Tibial artery (tissue), 4 donors: ENCODE results near the gene GLE1.

ENCODE experiments used
- DNase-seq, 2 donors: peaks; one replicate each; pipeline ENCODE4 v3.0.0-alpha.2; 2019
- H3K27ac ChIP-seq, 2 donors: fragments of 200-600 bp; sonication (generic) in 1 of 2; 1 replicate in 1 of 2; 2 replicates in 1 of 2; pipeline ENCODE4 v1.5.1; 2018 to 2019; ENCODE audit warnings: mild to moderate bottlenecking in 1 of 2
- H3K27me3 ChIP-seq, 2 donors: fragments of 200-600 bp; sonication (generic) in 1 of 2; one replicate each; pipeline versions ENCODE4 v1.5.1 to v1.6.0; 2016 to 2019
- H3K36me3 ChIP-seq, 3 donors: fragments of 200-600 bp; sonication (generic) in 2 of 3; one replicate each; pipeline ENCODE4 v1.5.1; 2016 to 2019; ENCODE audit warnings: mild to moderate bottlenecking in 2 of 3
- H3K4me1 ChIP-seq, 4 donors: fragments of 200-600 bp; sonication (generic) in 2 of 4; 1 replicate in 3 of 4; 2 replicates in 1 of 4; pipeline ENCODE4 v1.5.1; 2016 to 2019
- H3K4me3 ChIP-seq, 2 donors: fragments of 200-600 bp; sonication (generic) in 1 of 2; 1 replicate in 1 of 2; 2 replicates in 1 of 2; pipeline ENCODE4 v1.5.1; 2018 to 2019; ENCODE audit warnings: mild to moderate bottlenecking in 2 of 2
- H3K9me3 ChIP-seq, 3 donors: fragments of 200-600 bp; sonication (generic) in 1 of 3; one replicate each; pipeline ENCODE4 v1.5.1; 2016 to 2019
- intact Hi-C: fragments of 100-400 bp; cut with DNase I; formaldehyde crosslinking; loops from one replicate; pipeline ENCODE4 v1.15.0; 2023; ENCODE audit warnings: low total_unique reads
- TF ChIP-seq, protein P1 (sequence below), 2 experiments: fragments of 200-600 bp in 1 of 2; fragments of 450-650 bp in 1 of 2; IDR thresholded peaks; one replicate each; pipeline ENCODE4 v1.5.1; 2017 to 2019; ENCODE audit warnings: antibody characterized with exemption in 2 of 2, mild to moderate bottlenecking in 1 of 2, moderate library complexity in 1 of 2

The GLE1 gene

GRCh38 chr9:128485414-128485855, 19.1 kb upstream of the GLE1 start:
- peaks cover 30 to 99% (median 76%) of the 10 kb centered on the region in 3 donors for H3K36me3 ChIP-seq
- intact Hi-C loops, result no loop called here
- no peak for DNase-seq

DNA sequence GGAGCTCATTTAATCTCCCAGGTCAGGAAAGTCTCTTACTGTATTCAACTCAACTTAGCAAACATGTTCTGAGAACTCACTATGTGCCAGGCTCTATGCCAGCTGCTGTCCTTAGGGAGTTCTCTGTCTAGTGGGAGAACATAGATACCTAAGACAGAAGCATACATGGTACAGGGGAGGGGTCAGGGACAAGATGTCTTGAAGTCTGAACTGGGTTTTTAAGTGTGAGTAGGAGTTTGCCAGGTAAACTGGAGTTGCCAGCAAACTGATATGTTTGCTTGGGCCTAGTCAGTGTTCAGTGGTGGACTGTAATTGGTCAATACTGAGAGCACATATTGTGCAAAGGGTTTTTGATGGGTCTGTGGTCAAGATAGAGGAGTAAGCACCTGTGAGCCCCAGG, 18.3 kb upstream of the GLE1 start:
- Histone ChIP-seq H3K9me3 (no peaks in the 10 kb centered on the region), H3K4me3 (no peak overlapping the region), H3K36me3 (peaks cover 30 to 97% (median 79%) of the 10 kb centered on the region in 3 donors), H3K4me1 (no peaks in the 10 kb centered on the region), H3K27ac (no peak overlapping the region), H3K27me3 (no peaks in the 10 kb centered on the region)
- TF ChIP-seq, protein P1, sequence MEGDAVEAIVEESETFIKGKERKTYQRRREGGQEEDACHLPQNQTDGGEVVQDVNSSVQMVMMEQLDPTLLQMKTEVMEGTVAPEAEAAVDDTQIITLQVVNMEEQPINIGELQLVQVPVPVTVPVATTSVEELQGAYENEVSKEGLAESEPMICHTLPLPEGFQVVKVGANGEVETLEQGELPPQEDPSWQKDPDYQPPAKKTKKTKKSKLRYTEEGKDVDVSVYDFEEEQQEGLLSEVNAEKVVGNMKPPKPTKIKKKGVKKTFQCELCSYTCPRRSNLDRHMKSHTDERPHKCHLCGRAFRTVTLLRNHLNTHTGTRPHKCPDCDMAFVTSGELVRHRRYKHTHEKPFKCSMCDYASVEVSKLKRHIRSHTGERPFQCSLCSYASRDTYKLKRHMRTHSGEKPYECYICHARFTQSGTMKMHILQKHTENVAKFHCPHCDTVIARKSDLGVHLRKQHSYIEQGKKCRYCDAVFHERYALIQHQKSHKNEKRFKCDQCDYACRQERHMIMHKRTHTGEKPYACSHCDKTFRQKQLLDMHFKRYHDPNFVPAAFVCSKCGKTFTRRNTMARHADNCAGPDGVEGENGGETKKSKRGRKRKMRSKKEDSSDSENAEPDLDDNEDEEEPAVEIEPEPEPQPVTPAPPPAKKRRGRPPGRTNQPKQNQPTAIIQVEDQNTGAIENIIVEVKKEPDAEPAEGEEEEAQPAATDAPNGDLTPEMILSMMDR (IDR thresholded peaks at IDR 0.05), result no peak
- intact Hi-C loops, result no loop called here
- DNase-seq, result no peak

More at GRCh38 chr9:128485414-128485855, 19.1 kb upstream of the GLE1 start:
- H3K27ac ChIP-seq, result no peak overlapping the region
- TF ChIP-seq, protein P1 (IDR thresholded peaks at IDR 0.05), result no peak
- no peaks in the 10 kb centered on the region for H3K9me3 ChIP-seq
- no peaks in the 10 kb centered on the region for H3K27me3 ChIP-seq
- no peak overlapping the region for H3K4me3 ChIP-seq
- no peaks in the 10 kb centered on the region for H3K4me1 ChIP-seq

GRCh38 chr9:128493424-128493823, 11.1 kb upstream of the GLE1 start:
- DNase-seq, result no peak
- intact Hi-C loops, result no loop called here
- Histone ChIP-seq H3K4me3 (no peak overlapping the region), H3K27ac (no peak overlapping the region), H3K36me3 (peaks cover 33 to 93% (median 67%) of the 10 kb centered on the region in 3 donors), H3K9me3 (no peaks in the 10 kb centered on the region), H3K27me3 (no peaks in the 10 kb centered on the region), H3K4me1 (no peaks in the 10 kb centered on the region)
- TF ChIP-seq, protein P1 (IDR thresholded peaks at IDR 0.05), result no peak

- H3K4me1 ChIP-seq, result no peaks in the 10 kb centered on the region
- no peak overlapping the region for H3K4me3 ChIP-seq
- no peak overlapping the region for H3K27ac ChIP-seq
- peak; percentile 40 to 58 for DNase-seq
- TF ChIP-seq, protein P1 (IDR thresholded peaks at IDR 0.05), result no peak
- intact Hi-C loops, result no loop called here
- no peaks in the 10 kb centered on the region for H3K9me3 ChIP-seq
- H3K27me3 ChIP-seq, result no peaks in the 10 kb centered on the region
- peaks cover 38 to 94% (median 69%) of the 10 kb centered on the region in 3 donors for H3K36me3 ChIP-seq
These were observed 10.3 kb upstream of the GLE1 start for GRCh38 chr9:128494108-128494745.

GRCh38 chr9:128494746-128495129, 9.8 kb upstream of the GLE1 start:
- Histone ChIP-seq H3K4me3 (no peak overlapping the region), H3K9me3 (no peaks in the 10 kb centered on the region), H3K27ac (no peak overlapping the region), H3K27me3 (no peaks in the 10 kb centered on the region), H3K36me3 (peaks cover 38 to 94% (median 68%) of the 10 kb centered on the region in 3 donors), H3K4me1 (no peaks in the 10 kb centered on the region)
- TF ChIP-seq, protein P1 (IDR thresholded peaks at IDR 0.05), result no peak
- intact Hi-C loops, result no loop called here
- DNase-seq, result no peak
